ENCODE measurements around the gene SPARCL1.

DNA sequence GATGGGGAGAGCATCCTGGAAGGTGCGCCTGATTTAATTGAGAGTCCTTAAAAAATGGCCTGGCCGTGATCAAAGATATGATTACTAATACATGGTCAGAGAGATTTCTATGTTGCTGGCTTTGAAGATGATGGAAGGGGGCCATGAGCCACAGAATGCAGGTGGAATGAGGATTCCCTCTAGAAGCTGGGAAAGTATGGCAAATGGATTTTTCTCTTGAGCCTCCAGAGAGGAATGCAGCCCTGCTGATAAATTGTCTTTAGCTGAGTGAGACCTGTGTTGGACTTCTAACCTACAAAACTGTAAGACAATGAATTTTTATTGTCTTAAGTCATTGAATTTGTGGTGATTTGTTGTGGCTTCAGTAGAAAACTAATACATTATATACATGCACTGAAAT lies 99.1 kb downstream of the SPARCL1 start:
- TF ChIP-seq, protein P1, sequence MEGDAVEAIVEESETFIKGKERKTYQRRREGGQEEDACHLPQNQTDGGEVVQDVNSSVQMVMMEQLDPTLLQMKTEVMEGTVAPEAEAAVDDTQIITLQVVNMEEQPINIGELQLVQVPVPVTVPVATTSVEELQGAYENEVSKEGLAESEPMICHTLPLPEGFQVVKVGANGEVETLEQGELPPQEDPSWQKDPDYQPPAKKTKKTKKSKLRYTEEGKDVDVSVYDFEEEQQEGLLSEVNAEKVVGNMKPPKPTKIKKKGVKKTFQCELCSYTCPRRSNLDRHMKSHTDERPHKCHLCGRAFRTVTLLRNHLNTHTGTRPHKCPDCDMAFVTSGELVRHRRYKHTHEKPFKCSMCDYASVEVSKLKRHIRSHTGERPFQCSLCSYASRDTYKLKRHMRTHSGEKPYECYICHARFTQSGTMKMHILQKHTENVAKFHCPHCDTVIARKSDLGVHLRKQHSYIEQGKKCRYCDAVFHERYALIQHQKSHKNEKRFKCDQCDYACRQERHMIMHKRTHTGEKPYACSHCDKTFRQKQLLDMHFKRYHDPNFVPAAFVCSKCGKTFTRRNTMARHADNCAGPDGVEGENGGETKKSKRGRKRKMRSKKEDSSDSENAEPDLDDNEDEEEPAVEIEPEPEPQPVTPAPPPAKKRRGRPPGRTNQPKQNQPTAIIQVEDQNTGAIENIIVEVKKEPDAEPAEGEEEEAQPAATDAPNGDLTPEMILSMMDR (IDR thresholded peaks at IDR 0.05; ENCODE audit: low read length) = no peak
- TF ChIP-seq EZH2 (IDR thresholded peaks at IDR 0.05; ENCODE audit: borderline replicate concordance, low read length) = no peak

All from OCI-LY1 (cell line).